HG02610 (cell line): Measurements from ENCODE around the gene KPNA3.
"Not testable (repeated sequence)": the region's sequence is repeated elsewhere in the genome, so short reads cannot be mapped to it uniquely, and the experiment has no call there.

Experiments used
- ATAC-seq: cut with Tn5 transposase; IDR thresholded peaks from one replicate; pipeline ENCODE4 v1.9.1; 2021; ENCODE audit warnings: mild to moderate bottlenecking, moderate library complexity; ENCODE audit not compliant: unreplicated experiment

Gene KPNA3

GRCh38 chr13:49792550-49793324, at the start of gene KPNA3:
KPNA3 (minus strand) TSS chr13:49792682; CDS start chr13:49792506, 176 bp downstream.
- peak; percentile 94 for ATAC-seq

- no peak for ATAC-seq
Measured at GRCh38 chr13:49841964-49842363, 49.5 kb upstream of the KPNA3 start.

GRCh38 chr13:49840675-49841074, 48.2 kb upstream of the KPNA3 start:
- no peak for ATAC-seq

GRCh38 chr13:49840266-49840665, 47.8 kb upstream of the KPNA3 start:
- ATAC-seq: no peak

DNA sequence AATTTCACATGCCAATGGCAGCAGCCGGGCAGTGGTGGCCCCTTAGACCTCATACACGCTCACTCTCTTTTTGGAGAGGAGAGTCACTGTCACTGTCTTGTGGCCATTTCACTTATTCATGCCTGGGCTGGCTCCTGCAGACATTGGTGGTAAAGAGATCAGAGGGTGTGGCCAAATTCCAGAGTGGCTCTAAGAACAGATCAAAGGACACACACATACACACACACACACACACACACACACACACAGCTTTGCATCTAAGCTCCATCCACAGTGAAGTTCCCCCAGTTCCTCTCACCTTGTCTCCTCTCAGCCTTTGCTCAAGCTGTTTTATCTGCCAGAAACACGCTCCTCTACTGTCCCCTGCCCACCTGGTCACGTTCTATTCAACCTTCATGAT, 46.5 kb upstream of the KPNA3 start:
- ATAC-seq: no peak

- ATAC-seq: no peak
Measured at GRCh38 chr13:49836516-49836915, 44.0 kb upstream of the KPNA3 start.

DNA sequence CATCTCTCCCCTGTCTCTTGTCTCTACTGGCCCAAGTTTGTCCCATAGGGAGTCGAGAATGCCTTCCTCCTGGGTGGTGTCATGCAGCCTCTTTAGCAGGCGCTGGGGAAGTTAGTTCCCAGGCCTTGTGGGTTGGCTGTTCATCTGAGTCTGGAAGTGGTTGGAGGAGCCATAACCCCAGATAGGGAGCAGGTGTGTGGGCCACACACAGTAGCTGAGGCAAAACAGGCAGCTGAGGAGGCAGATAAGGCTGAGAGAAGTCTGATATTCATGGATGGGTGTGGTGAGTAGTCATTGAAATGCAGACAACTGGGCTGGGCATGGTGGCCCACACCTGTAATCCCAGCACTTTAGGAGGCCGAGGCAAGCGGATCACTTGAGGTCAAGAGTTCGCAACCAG, 40.9 kb upstream of the KPNA3 start:
- no peak for ATAC-seq

GRCh38 chr13:49831455-49831854, 39.0 kb upstream of the KPNA3 start:
- ATAC-seq: no peak

DNA sequence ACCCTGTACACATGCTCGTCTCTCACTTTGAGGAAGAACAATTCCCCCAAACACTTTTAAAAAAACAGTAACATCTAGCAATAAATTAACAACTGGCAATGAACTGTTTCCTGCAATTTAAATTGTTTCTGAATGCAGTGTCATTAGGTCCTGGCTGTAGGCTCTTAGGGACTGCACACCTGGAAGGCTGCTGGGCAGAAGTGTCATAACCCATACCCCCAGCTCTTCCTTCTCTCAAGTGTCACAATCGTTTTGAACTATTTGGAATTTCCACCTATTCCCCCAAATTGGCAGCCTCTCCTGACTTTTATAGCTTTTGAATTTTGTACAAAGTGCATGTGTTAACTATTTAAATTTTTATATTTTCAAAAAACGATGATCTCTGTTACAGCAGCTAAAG, 38.2 kb upstream of the KPNA3 start:
- ATAC-seq: no peak

GRCh38 chr13:49829715-49830114, 37.2 kb upstream of the KPNA3 start:
- ATAC-seq: no peak

- ATAC-seq: no peak
Measured at GRCh38 chr13:49828453-49828852, 36.0 kb upstream of the KPNA3 start.

DNA sequence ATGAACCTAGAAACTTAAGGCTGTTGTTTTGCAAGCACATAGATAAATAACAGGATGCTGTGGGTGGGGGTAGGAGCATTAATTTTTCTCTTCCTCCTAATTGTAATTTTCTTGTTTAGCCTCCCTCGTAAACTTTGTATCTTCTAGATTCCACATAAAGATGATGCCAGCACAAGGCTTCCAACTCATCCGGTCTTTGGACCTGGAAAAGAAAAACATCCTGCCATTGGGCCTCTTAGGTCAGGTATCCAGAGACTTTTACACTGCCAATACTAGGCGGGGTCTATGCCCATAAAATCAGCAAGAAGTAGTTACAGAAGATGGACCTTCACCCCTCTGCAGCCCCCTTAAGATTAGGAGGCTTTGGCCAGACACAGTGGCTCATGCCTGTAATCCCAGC, 35.4 kb upstream of the KPNA3 start:
- no peak for ATAC-seq

DNA sequence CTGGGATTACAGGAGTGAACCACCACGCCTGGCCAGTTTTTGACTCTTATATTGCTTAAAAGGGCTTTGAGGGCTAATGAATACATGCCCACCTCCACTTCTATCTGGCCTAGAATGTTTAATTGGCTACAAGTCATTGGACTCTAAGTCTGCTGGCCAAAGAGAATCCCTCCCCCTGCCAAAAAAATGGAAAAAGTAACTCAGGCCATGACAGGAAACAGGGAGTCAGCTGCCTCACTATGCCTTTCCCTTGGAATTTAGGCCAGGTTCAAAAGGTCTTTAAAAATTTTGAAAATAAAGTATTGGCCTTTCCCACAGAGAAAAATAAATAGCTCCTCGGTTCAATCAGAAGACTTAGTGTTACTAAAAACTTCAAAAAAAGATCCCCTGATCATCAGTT, 34.9 kb upstream of the KPNA3 start:
- ATAC-seq: no peak

GRCh38 chr13:49821216-49822009, 28.9 kb upstream of the KPNA3 start:
- no peak for ATAC-seq

DNA sequence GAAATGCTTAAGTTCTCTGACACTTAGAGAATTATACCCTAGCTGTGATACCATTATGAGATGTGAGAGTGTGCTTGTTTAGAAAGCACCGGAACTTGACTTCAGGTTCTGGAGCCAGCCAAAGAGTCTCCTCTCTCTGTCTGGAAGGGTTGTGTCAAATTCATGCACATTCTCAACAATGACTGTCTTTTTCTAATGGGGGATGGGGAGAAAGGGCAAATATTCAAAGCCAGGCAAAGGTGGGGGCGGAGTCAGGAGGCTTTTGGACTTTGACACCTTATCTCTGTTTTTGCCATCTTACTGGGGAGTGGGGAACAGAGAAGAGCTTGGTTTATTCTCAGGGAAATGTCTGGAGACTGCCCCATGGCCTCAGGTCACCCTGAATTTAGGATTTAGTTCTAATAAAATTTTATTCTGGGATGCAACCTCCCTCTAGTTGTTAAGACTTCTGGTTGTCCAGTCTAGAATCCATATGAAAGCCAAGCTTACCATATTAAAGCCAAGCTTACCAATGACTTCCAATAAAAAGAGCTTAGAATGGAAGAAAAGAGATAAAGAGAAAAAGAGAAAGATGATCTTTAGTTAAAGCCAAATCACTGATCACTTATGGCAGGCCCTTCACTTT, 28.2 kb upstream of the KPNA3 start:
- ATAC-seq: no peak

GRCh38 chr13:49816047-49816446, 23.6 kb upstream of the KPNA3 start:
- ATAC-seq: not testable (repeated sequence)

GRCh38 chr13:49814551-49815270, 22.2 kb upstream of the KPNA3 start:
- no peak for ATAC-seq

DNA sequence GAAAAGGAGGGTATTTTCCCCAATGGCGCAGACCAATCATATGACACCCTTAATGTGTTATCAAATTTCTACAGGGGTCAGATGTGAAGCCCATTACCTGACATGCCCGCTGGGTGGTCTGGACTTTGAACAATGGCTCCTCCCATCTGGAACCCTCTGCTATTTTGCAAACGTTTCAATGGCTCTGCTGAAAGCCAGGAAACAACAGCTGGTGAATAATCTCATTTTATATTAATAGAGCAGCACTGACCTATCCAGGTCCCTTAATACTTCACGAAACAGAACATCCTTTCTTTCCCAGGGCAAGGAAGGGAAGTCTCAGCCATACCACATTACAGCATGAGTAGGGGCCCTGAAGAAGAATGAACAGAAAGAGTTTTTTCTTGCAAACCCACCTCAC, 20.3 kb upstream of the KPNA3 start:
- ATAC-seq: no peak

DNA sequence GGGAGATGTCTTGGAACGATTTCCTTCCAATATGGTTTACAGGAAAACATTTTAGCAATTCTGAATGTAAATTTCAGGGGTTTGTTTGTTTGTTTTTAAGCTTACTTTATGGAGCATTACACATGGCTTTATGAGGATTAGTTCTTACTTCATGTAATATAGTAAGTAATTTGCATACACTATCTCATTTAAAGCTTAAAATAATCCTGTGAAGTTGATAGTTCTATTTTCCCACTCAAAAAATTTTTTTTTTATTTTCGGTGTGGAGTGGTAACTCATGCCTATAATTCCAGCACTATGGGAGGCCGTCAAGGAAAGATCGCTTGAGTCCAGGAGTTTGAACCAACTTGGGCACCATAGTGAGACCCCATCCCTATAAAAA, 19.0 kb upstream of the KPNA3 start:
- no peak for ATAC-seq

- ATAC-seq: no peak
Measured at GRCh38 chr13:49810567-49811526, 18.4 kb upstream of the KPNA3 start.
